Measurements from ENCODE around the gene DIS3L2. TPM values are rescaled to one million over a fixed set of nuclear protein-coding genes. Genes with fewer than 3 reads are reported as not detected.

The DIS3L2 gene
- total RNA-seq, 1 experiment from 2014 or later: 39.1 TPM

GRCh38 chr2:231988179-231988866 lies 26.8 kb downstream of the DIS3L2 start:
- POLR2A ChIA-PET (ENCODE audit: unreplicated experiment): no interaction called here
- BruUV-seq (replicated peaks): no TSS peak

GRCh38 chr2:231991664-231992063 lies 30.2 kb downstream of the DIS3L2 start:
- H3K79me2 ChIP-seq (ENCODE audit: low read depth): peaks cover 20% of the 10 kb centered on the region
- ChIA-PET POLR2A (ENCODE audit: unreplicated experiment) (no interaction called here), CTCF (no interaction called here)
- no peak overlapping the region for H3K4me2 ChIP-seq
- no peak overlapping the region for H3K4me3 ChIP-seq
- intact Hi-C loops (cut with micrococcal nuclease; ENCODE audit: unreplicated experiment): no loop called here
- no TSS peak for BruUV-seq (replicated peaks)
- TF ChIP-seq EZH2 (IDR thresholded peaks at IDR 0.05; ENCODE audit: low read depth): no peak
- no peak for TF ChIP-seq CTCF (conservative IDR thresholded peaks at IDR 0.05)
- H3F3A ChIP-seq (ENCODE audit: insufficient read depth, low read depth): no peaks in the 10 kb centered on the region
- H3K4me1 ChIP-seq (replicated peaks; ENCODE audit: insufficient read depth): no peaks in the 10 kb centered on the region
- H3K9me2 ChIP-seq (ENCODE audit: insufficient read depth): no peaks in the 10 kb centered on the region
- H3K9me3 ChIP-seq (ENCODE audit: insufficient read depth, low read depth): no peaks in the 10 kb centered on the region
- DNase-seq: no peak
- no peaks in the 10 kb centered on the region for H3K36me3 ChIP-seq (ENCODE audit: low read depth)
- peaks cover 9% of the 10 kb centered on the region; the same call in 1 of the 2 replicates for H4K20me1 ChIP-seq (ENCODE audit: insufficient read depth)
- no peaks in the 10 kb centered on the region for H3K27me3 ChIP-seq (ENCODE audit: insufficient read depth, low read depth)
- no peak overlapping the region for H2AFZ ChIP-seq
- H3K27ac ChIP-seq: no peak overlapping the region

More at GRCh38 chr2:231988179-231988866, 26.8 kb downstream of the DIS3L2 start:
- DNase-seq: no peak
- no peak overlapping the region for H3K4me3 ChIP-seq
- intact Hi-C loops (cut with micrococcal nuclease; ENCODE audit: unreplicated experiment): no loop called here
- TF ChIP-seq EZH2 (IDR thresholded peaks at IDR 0.05; ENCODE audit: low read depth) (no peak), CTCF (conservative IDR thresholded peaks at IDR 0.05) (no peak)
- H3K79me2 ChIP-seq (ENCODE audit: low read depth): peaks cover 23% of the 10 kb centered on the region
- no peaks in the 10 kb centered on the region for H3K4me1 ChIP-seq (replicated peaks; ENCODE audit: insufficient read depth)
- CTCF ChIA-PET: no interaction called here
- H3K36me3 ChIP-seq (ENCODE audit: low read depth): no peaks in the 10 kb centered on the region
- peaks cover 10% of the 10 kb centered on the region; the same call in 1 of the 2 replicates for H4K20me1 ChIP-seq (ENCODE audit: insufficient read depth)
- no peaks in the 10 kb centered on the region for H3K27me3 ChIP-seq (ENCODE audit: insufficient read depth, low read depth)
- no peak overlapping the region for H3K27ac ChIP-seq
- H3K9me3 ChIP-seq (ENCODE audit: insufficient read depth, low read depth): no peaks in the 10 kb centered on the region
- no peaks in the 10 kb centered on the region for H3K9me2 ChIP-seq (ENCODE audit: insufficient read depth)
- H3K4me2 ChIP-seq: no peak overlapping the region
- H3F3A ChIP-seq (ENCODE audit: insufficient read depth, low read depth): no peaks in the 10 kb centered on the region
- no peak overlapping the region for H2AFZ ChIP-seq

GRCh38 chr2:231992888-231993287 lies 31.4 kb downstream of the DIS3L2 start:
- peaks cover 20% of the 10 kb centered on the region for H3K79me2 ChIP-seq (ENCODE audit: low read depth)
- H3K9me2 ChIP-seq (ENCODE audit: insufficient read depth): no peaks in the 10 kb centered on the region
- no peaks in the 10 kb centered on the region for H3K27me3 ChIP-seq (ENCODE audit: insufficient read depth, low read depth)
- no TSS peak for BruUV-seq (replicated peaks)
- H3K4me1 ChIP-seq (replicated peaks; ENCODE audit: insufficient read depth): no peaks in the 10 kb centered on the region
- H3F3A ChIP-seq (ENCODE audit: insufficient read depth, low read depth): no peaks in the 10 kb centered on the region
- TF ChIP-seq CTCF (conservative IDR thresholded peaks at IDR 0.05): no peak
- no peak for TF ChIP-seq EZH2 (IDR thresholded peaks at IDR 0.05; ENCODE audit: low read depth)
- no peaks in the 10 kb centered on the region for H3K36me3 ChIP-seq (ENCODE audit: low read depth)
- no peaks in the 10 kb centered on the region for H3K9me3 ChIP-seq (ENCODE audit: insufficient read depth, low read depth)
- ChIA-PET POLR2A (ENCODE audit: unreplicated experiment) (no interaction called here), CTCF (no interaction called here)
- H3K27ac ChIP-seq: no peak overlapping the region
- peaks cover 9% of the 10 kb centered on the region; the same call in 1 of the 2 replicates for H4K20me1 ChIP-seq (ENCODE audit: insufficient read depth)
- H2AFZ ChIP-seq: no peak overlapping the region
- H3K4me2 ChIP-seq: no peak overlapping the region
- H3K4me3 ChIP-seq: no peak overlapping the region
- intact Hi-C loops (cut with micrococcal nuclease; ENCODE audit: unreplicated experiment): no loop called here
- no peak for DNase-seq
